ENCODE measurements around the gene LHFPL2. TPM values are rescaled to one million over a fixed set of nuclear protein-coding genes. Genes with fewer than 3 reads are reported as not detected.

LHFPL2 gene
- total and polyA plus RNA-seq, 9 donors, result 20.3 to 45.1 (median 27.9) TPM

GRCh38 chr5:78589923-78590322 is 58.6 kb downstream of the LHFPL2 start:
- WGBS, 3 donors, result 68 to 80% (median 73%) methylated on average over 5 of the region's 5 CpGs

GRCh38 chr5:78588507-78588906 is 60.1 kb downstream of the LHFPL2 start:
- Histone ChIP-seq H3K4me1 (ENCODE audit: insufficient read depth) (peaks cover 15% of the 10 kb centered on the region), H3K9me3 (no peaks in the 10 kb centered on the region), H3K27ac (no peak overlapping the region), H3K4me3 (no peak overlapping the region), H3K27me3 (no peaks in the 10 kb centered on the region), H3K36me3 (no peaks in the 10 kb centered on the region)
- DNase-seq, result no peak
- TF ChIP-seq EP300 (IDR thresholded peaks at IDR 0.05) (no peak), POLR2A (IDR thresholded peaks at IDR 0.05) (no peak)
- TF ChIP-seq, protein P1, sequence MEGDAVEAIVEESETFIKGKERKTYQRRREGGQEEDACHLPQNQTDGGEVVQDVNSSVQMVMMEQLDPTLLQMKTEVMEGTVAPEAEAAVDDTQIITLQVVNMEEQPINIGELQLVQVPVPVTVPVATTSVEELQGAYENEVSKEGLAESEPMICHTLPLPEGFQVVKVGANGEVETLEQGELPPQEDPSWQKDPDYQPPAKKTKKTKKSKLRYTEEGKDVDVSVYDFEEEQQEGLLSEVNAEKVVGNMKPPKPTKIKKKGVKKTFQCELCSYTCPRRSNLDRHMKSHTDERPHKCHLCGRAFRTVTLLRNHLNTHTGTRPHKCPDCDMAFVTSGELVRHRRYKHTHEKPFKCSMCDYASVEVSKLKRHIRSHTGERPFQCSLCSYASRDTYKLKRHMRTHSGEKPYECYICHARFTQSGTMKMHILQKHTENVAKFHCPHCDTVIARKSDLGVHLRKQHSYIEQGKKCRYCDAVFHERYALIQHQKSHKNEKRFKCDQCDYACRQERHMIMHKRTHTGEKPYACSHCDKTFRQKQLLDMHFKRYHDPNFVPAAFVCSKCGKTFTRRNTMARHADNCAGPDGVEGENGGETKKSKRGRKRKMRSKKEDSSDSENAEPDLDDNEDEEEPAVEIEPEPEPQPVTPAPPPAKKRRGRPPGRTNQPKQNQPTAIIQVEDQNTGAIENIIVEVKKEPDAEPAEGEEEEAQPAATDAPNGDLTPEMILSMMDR (IDR thresholded peaks at IDR 0.05), result no peak
- intact Hi-C loops (cut with DNase I), result no loop called here

More at GRCh38 chr5:78589923-78590322, 58.6 kb downstream of the LHFPL2 start:
- no peak overlapping the region for H3K4me3 ChIP-seq
- TF ChIP-seq, protein P1 (IDR thresholded peaks at IDR 0.05), result no peak
- no peak for TF ChIP-seq EP300 (IDR thresholded peaks at IDR 0.05)
- no peak for TF ChIP-seq POLR2A (IDR thresholded peaks at IDR 0.05)
- no peak for DNase-seq
- H3K27me3 ChIP-seq, result no peaks in the 10 kb centered on the region
- peaks cover 25% of the 10 kb centered on the region for H3K4me1 ChIP-seq (ENCODE audit: insufficient read depth)
- H3K9me3 ChIP-seq, result no peaks in the 10 kb centered on the region
- intact Hi-C loops (cut with DNase I), result loop anchor here in 1 of 4 donors (10.0 kb wide), 1 partner anchor 45 kb away; no protein-coding TSS in a partner anchor
- no peak overlapping the region for H3K27ac ChIP-seq
- no peaks in the 10 kb centered on the region for H3K36me3 ChIP-seq

DNA sequence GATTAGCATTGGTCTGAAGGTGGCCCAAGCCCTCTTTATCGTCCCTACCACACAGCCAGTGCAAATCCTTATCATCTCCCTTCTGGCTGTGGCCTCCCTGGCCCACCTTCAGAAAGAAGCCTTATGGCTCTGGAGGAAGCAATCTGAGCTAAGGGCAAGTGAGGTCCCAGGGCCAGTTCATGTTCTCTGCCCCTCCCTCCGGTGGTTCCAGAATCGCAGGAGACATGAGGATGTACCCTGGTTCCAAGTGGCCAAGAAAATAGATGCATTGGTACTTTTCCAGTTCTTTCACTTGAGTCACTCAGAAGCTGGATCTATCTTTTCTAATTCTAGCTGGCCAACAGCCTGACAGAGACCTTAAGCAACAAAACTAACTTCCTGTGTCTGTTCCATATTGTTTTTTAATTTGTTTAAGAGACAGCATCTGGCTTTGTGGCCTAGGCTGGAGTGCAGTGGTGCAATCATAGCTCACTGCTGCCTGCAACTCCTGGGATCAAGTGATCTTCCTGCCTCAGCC is 60.7 kb downstream of the LHFPL2 start:
- no peak for TF ChIP-seq POLR2A (IDR thresholded peaks at IDR 0.05)
- no peak for TF ChIP-seq EP300 (IDR thresholded peaks at IDR 0.05)
- TF ChIP-seq, protein P1 (IDR thresholded peaks at IDR 0.05), result no peak
- peaks cover 9% of the 10 kb centered on the region for H3K4me1 ChIP-seq (ENCODE audit: insufficient read depth)
- no peak overlapping the region for H3K4me3 ChIP-seq
- H3K36me3 ChIP-seq, result no peaks in the 10 kb centered on the region
- H3K27ac ChIP-seq, result no peak overlapping the region
- DNase-seq, result no peak
- no peaks in the 10 kb centered on the region for H3K9me3 ChIP-seq
- H3K27me3 ChIP-seq, result no peaks in the 10 kb centered on the region
- intact Hi-C loops (cut with DNase I), result no loop called here
- WGBS, 3 donors, result 66 to 87% (median 83%) methylated on average over 3 of the region's 3 CpGs

- intact Hi-C loops (cut with DNase I), result no loop called here
- H3K27me3 ChIP-seq, result no peaks in the 10 kb centered on the region
- DNase-seq, result no peak
- 73 to 78% (median 77%) methylated on average over 4 of the region's 4 CpGs for WGBS, 3 donors
- H3K36me3 ChIP-seq, result no peaks in the 10 kb centered on the region
- peaks cover 9% of the 10 kb centered on the region for H3K4me1 ChIP-seq (ENCODE audit: insufficient read depth)
- H3K4me3 ChIP-seq, result no peak overlapping the region
- TF ChIP-seq EP300 (IDR thresholded peaks at IDR 0.05) (no peak), POLR2A (IDR thresholded peaks at IDR 0.05) (no peak)
- TF ChIP-seq, protein P1 (IDR thresholded peaks at IDR 0.05), result no peak
- no peak overlapping the region for H3K27ac ChIP-seq
- no peaks in the 10 kb centered on the region for H3K9me3 ChIP-seq
These were observed 61.3 kb downstream of the LHFPL2 start for GRCh38 chr5:78587081-78587774.
